CD8-positive, alpha-beta memory T cell (primary cell): Measurements from ENCODE around the gene NLK. TPM values are rescaled to one million over a fixed set of nuclear protein-coding genes. Genes with fewer than 3 reads are reported as not detected.
"Not testable (repeated sequence)": the region's sequence is repeated elsewhere in the genome, so short reads cannot be mapped to it uniquely, and the experiment has no call there.

ENCODE experiments used
- CTCF ChIA-PET: fragments of 350-600 bp; sonication (Branson Sonifier 250); formaldehyde crosslinking; loops from one replicate; lab custom pipeline; 2021; ENCODE audit warnings: antibody characterized with exemption; lab: Charles Lee
- POLR2A ChIA-PET: fragments of 350-600 bp; sonication (Branson Sonifier 250); formaldehyde crosslinking; loops from one replicate; lab custom pipeline; 2021; ENCODE audit warnings: antibody characterized with exemption; lab: Charles Lee
- DNase-seq, 5 donors: peaks; one replicate each; pipeline versions ENCODE4 v3.0.0 to v3.0.0-alpha.2; 2020 to 2022; ENCODE audit warnings: mixed read lengths in 1 of 5
- H3K27ac ChIP-seq: one replicate; pipeline ENCODE4 v1.7.0; 2013; ENCODE audit warnings: low read depth, mild to moderate bottlenecking, low read length, moderate library complexity
- H3K27me3 ChIP-seq: 2 replicates; pipeline ENCODE4 v1.7.0; 2013; ENCODE audit warnings: low read length, mild to moderate bottlenecking; ENCODE audit not compliant: insufficient read depth, poor library complexity, severe bottlenecking
- H3K36me3 ChIP-seq: 2 replicates; pipeline ENCODE4 v1.7.0; 2013; ENCODE audit warnings: mild to moderate bottlenecking, low read length, moderate library complexity; ENCODE audit not compliant: insufficient read depth
- H3K4me1 ChIP-seq: 2 replicates; pipeline ENCODE4 v1.7.0; 2013; ENCODE audit warnings: mild to moderate bottlenecking, low read length, moderate library complexity; ENCODE audit not compliant: insufficient read depth
- H3K4me3 ChIP-seq: 2 replicates; pipeline ENCODE4 v1.7.0; 2013; ENCODE audit warnings: mild to moderate bottlenecking, low read length
- H3K9me3 ChIP-seq: 2 replicates; pipeline ENCODE4 v1.7.0; 2013; ENCODE audit warnings: mild to moderate bottlenecking, low read length
- H3K27ac Mint-ChIP-seq, 8 donors: one replicate each; pipeline ENCODE4 v1.8.0; 2020 to 2021; ENCODE audit warnings: mixed read lengths in 8 of 8, mild to moderate bottlenecking in 6 of 8, inconsistent platforms in 3 of 8, moderate library complexity in 3 of 8
- H3K27me3 Mint-ChIP-seq, 2 donors: one replicate each; pipeline ENCODE4 v1.8.0; 2020 to 2021; ENCODE audit warnings: mixed read lengths in 2 of 2, mild to moderate bottlenecking in 1 of 2, moderate library complexity in 1 of 2
- H3K36me3 Mint-ChIP-seq, 3 donors: one replicate each; pipeline ENCODE4 v1.8.0; 2020 to 2021; ENCODE audit warnings: mixed read lengths in 3 of 3, inconsistent platforms in 1 of 3, mild to moderate bottlenecking in 1 of 3
- H3K4me1 Mint-ChIP-seq, 3 donors: one replicate each; pipeline ENCODE4 v1.8.0; 2020 to 2021; ENCODE audit warnings: mixed read lengths in 3 of 3, inconsistent platforms in 1 of 3, mild to moderate bottlenecking in 1 of 3
- H3K4me3 Mint-ChIP-seq, 7 donors: one replicate each; pipeline ENCODE4 v1.8.0; 2020 to 2021; ENCODE audit warnings: mixed read lengths in 7 of 7, mild to moderate bottlenecking in 6 of 7, moderate library complexity in 4 of 7, inconsistent platforms in 2 of 7
- H3K9me3 Mint-ChIP-seq, 5 donors: one replicate each; pipeline ENCODE4 v1.8.0; 2020 to 2022; ENCODE audit warnings: mixed read lengths in 5 of 5, mild to moderate bottlenecking in 3 of 5, moderate library complexity in 2 of 5, inconsistent platforms in 1 of 5
- polyA plus RNA-seq: library from polyadenylated mRNA; unstranded; fragments of 300-500 nt; fragmentation: Illumina TruSeq; gene quantifications from one replicate; pipeline ENCODE4 v1.2.3, GENCODE V29; 2021
- total RNA-seq, 2 experiments: library from RNA; stranded (reverse); gene quantifications; one replicate each; pipeline ENCODE4 v1.2.3, GENCODE V29; 2021

Gene NLK
- total and polyA plus RNA-seq, 3 experiments from 2014 or later: 1.7 to 12.8 (median 12.0) TPM

DNA sequence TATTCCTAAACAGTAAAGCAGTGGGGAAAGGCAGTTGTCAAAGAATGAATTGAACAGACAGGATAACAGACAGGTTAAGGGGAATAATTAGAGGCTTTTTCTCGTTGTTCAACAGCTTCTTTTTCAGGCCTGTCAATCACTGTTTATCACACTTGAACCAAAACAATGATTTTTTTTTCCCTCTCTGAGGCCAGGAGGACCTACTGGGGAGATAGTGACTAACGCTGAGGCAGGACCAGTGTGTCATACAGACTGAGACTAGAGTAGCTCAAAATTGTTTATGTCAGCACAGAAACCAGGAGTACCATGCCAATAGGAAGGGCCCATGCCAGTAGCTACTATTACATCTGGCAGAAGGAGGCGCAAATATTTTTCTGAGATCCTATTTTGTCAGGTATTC is 41.3 kb upstream of the NLK start:
- H3K27ac ChIP-seq: no peak overlapping the region
- no peaks in the 10 kb centered on the region for H3K4me1 Mint-ChIP-seq
- POLR2A ChIA-PET: no interaction called here
- no peak overlapping the region for H3K4me3 Mint-ChIP-seq
- peaks cover 0 to 2% (median 0%) of the 10 kb centered on the region in 5 donors for H3K9me3 Mint-ChIP-seq
- H3K36me3 Mint-ChIP-seq: no peaks in the 10 kb centered on the region
- DNase-seq: no peak
- no peaks in the 10 kb centered on the region for H3K9me3 ChIP-seq
- no peaks in the 10 kb centered on the region for H3K27me3 ChIP-seq
- H3K27me3 Mint-ChIP-seq: peaks cover 6 to 11% of the 10 kb centered on the region in 2 donors
- no peak overlapping the region for H3K27ac Mint-ChIP-seq
- H3K4me1 ChIP-seq: no peaks in the 10 kb centered on the region
- H3K36me3 ChIP-seq: no peaks in the 10 kb centered on the region
- H3K4me3 ChIP-seq: no peak overlapping the region
- CTCF ChIA-PET: interaction anchor here (1.1 kb wide), 1 partner anchor 10 kb away, joined by 3 read pairs; no protein-coding TSS in a partner anchor

DNA sequence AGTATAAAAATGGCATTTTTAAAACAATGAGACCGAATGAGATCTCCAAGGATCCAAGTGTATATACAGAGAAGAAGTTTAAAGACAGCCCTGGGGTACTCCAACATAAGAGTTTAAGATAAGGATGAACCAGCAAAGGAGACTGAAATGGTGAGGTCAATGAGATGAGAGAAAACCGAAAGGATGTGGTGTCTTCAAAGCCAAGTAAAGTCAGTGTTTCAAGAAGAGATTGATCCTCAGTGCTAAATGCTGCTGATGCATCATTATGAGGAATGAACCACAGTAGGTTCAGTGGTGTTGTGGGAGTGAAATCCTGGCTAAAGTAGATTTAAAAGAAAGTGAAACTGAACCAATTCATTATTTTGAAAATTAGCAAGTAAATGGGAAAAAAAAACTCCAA is 38.1 kb upstream of the NLK start:
- POLR2A ChIA-PET: no interaction called here
- H3K9me3 Mint-ChIP-seq: no peaks in the 10 kb centered on the region
- Histone ChIP-seq H3K4me1 (no peaks in the 10 kb centered on the region), H3K27me3 (no peaks in the 10 kb centered on the region), H3K36me3 (no peaks in the 10 kb centered on the region), H3K27ac (no peak overlapping the region), H3K9me3 (no peaks in the 10 kb centered on the region), H3K4me3 (no peak overlapping the region)
- no peaks in the 10 kb centered on the region for H3K36me3 Mint-ChIP-seq
- peak in 1 of 5 donors; percentile 31 for DNase-seq
- CTCF ChIA-PET: no interaction called here
- H3K27ac Mint-ChIP-seq: no peak overlapping the region
- H3K4me1 Mint-ChIP-seq: no peaks in the 10 kb centered on the region
- no peak overlapping the region for H3K4me3 Mint-ChIP-seq
- peaks cover 9% of the 10 kb centered on the region in 2 donors for H3K27me3 Mint-ChIP-seq

DNA sequence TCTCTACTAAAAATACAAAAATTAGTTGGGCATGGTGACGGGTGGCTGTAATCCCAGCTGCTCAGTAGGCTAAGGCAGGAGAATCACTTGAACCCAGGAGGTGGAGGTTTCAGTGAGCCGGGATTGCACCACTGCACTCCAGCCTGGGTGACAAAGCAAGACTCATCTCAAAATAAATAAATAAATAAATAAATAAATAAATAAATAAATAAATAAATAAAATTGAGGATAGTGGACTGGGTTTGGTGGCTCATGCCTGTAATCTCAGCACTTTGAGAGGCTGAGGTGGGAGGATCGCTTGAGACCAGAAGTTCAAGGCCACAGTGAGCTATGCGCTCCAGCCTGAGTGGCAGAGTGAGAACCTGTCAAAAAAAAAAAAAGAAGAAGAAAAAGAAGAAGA is 34.6 kb upstream of the NLK start:
- not testable (repeated sequence) for H3K9me3 ChIP-seq, H3K27ac Mint-ChIP-seq

DNA sequence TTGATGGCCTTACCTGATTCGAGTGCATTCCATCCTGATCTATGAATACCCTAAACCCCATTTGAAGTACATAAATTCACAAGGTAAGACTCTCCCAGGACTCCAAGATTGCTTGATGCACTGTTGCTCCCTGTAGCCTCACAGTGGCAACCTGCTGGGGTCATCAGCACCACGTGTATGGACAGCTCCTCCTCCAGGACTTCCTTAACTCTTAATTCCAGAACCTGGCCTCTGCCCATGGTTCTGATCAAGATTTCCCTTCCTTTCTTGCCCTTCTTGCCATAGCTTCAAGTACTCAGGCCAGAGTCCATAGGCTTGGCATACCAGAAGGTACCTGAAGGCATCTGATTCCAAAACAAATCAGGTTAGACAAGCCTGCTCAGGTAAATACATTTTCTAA is 34.0 kb upstream of the NLK start:
- Mint-ChIP-seq H3K9me3 (no peaks in the 10 kb centered on the region), H3K4me1 (no peaks in the 10 kb centered on the region), H3K4me3 (no peak overlapping the region), H3K36me3 (no peaks in the 10 kb centered on the region), H3K27me3 (peaks cover 9 to 16% of the 10 kb centered on the region in 2 donors), H3K27ac (no peak overlapping the region)
- DNase-seq: peak in 1 of 5 donors; percentile 39
- Histone ChIP-seq H3K4me3 (no peak overlapping the region), H3K4me1 (no peaks in the 10 kb centered on the region), H3K36me3 (no peaks in the 10 kb centered on the region), H3K27ac (no peak overlapping the region), H3K27me3 (no peaks in the 10 kb centered on the region), H3K9me3 (no peaks in the 10 kb centered on the region)
- CTCF ChIA-PET: no interaction called here
- POLR2A ChIA-PET: no interaction called here

More for the DNA sequence above, 34.6 kb upstream of the NLK start:
- POLR2A ChIA-PET, H3K36me3 Mint-ChIP-seq, H3K36me3 ChIP-seq, H3K4me3 ChIP-seq, DNase-seq, H3K9me3 Mint-ChIP-seq, H3K27me3 ChIP-seq, H3K4me3 Mint-ChIP-seq, H3K27ac ChIP-seq, CTCF ChIA-PET, H3K4me1 ChIP-seq, H3K4me1 Mint-ChIP-seq: not testable (repeated sequence)
- peaks cover 9 to 16% of the 10 kb centered on the region in 2 donors for H3K27me3 Mint-ChIP-seq

DNA sequence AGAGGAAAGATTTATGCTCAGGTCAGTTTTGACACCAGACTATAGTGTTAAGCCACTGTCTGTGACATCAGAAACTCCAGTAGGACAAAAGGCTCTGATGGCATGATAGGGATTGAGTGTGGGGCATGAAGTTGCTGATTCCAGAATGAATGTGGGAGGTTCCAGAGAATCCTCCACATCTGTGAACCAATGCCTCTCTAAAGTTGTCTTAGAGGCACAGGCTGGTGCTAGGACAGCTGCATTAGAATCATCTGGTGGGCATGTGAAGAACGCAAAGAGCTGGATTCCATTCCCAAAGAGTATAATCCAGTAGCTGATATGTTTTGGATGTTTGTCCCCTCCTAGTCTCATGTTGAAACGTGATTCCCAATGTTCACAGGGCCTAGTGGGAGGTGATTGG is 32.1 kb upstream of the NLK start:
- H3K27me3 Mint-ChIP-seq: peaks cover 9 to 16% of the 10 kb centered on the region in 2 donors
- no peaks in the 10 kb centered on the region for H3K36me3 Mint-ChIP-seq
- ChIA-PET POLR2A (no interaction called here), CTCF (no interaction called here)
- no peak for DNase-seq
- no peaks in the 10 kb centered on the region for H3K4me1 ChIP-seq
- no peak overlapping the region for H3K27ac ChIP-seq
- no peak overlapping the region for H3K4me3 ChIP-seq
- no peak overlapping the region for H3K27ac Mint-ChIP-seq
- H3K4me3 Mint-ChIP-seq: no peak overlapping the region
- H3K9me3 Mint-ChIP-seq: no peaks in the 10 kb centered on the region
- H3K27me3 ChIP-seq: no peaks in the 10 kb centered on the region
- no peaks in the 10 kb centered on the region for H3K9me3 ChIP-seq
- H3K36me3 ChIP-seq: no peaks in the 10 kb centered on the region
- H3K4me1 Mint-ChIP-seq: no peaks in the 10 kb centered on the region

DNA sequence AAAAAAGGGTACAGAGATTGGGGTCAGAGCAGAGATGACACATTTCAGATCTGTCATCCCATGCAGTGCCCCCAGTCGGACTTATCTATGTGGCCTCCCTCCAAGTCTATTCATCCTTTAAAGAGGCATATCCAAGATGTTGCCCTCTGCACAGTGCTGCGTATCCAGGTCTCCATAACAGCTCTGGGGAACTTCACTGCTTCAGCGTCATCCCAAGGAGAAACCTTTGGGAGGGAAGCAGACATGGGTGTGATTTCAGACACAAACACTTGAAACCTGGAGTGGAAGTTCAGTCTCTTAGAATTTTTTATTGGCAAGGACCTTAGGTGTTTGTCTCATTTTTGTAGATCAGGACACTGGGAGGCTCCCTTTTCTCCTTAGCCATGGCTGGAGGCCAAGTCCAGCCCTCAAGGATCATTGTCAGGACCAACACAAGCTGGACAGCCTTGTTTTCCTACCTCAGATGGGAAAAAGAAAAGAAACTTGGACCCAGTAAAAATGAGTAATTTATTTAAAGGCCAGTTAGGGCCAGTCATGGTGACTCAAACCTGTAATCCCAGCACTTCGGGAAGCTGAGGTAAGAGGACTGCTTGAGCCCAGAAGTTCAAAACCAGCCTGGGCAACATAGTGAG is 23.9 kb upstream of the NLK start:
- no peaks in the 10 kb centered on the region for H3K36me3 ChIP-seq
- no peak overlapping the region for H3K27ac Mint-ChIP-seq
- H3K4me1 ChIP-seq: no peaks in the 10 kb centered on the region
- H3K36me3 Mint-ChIP-seq: no peaks in the 10 kb centered on the region
- H3K4me3 ChIP-seq: no peak overlapping the region
- no peak overlapping the region for H3K27ac ChIP-seq
- H3K9me3 ChIP-seq: no peaks in the 10 kb centered on the region
- no peaks in the 10 kb centered on the region for H3K27me3 ChIP-seq
- POLR2A ChIA-PET: no interaction called here
- CTCF ChIA-PET: no interaction called here
- H3K4me1 Mint-ChIP-seq: no peaks in the 10 kb centered on the region
- H3K4me3 Mint-ChIP-seq: no peak overlapping the region
- DNase-seq: no peak
- H3K9me3 Mint-ChIP-seq: no peaks in the 10 kb centered on the region
- H3K27me3 Mint-ChIP-seq: peaks cover 15 to 38% of the 10 kb centered on the region in 2 donors

DNA sequence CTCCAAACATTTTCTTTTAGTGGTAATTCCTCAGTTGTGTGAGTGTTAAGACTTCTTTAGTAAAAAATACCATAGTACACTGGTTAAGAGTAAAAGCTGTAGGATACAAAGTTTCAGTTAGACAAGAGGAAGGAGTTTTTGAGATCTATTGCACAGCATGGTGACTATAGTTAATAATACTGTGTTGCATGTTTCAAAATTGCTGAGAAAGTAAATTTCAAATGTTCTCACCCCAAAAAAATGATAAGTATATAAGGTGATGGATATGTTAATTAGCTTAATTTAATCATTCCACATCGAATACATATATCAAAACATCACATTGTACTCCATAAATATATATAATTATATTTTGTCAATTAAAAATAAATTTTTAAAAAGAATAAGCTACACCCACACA is 22.0 kb upstream of the NLK start:
- Mint-ChIP-seq H3K4me3 (no peak overlapping the region), H3K4me1 (no peaks in the 10 kb centered on the region), H3K36me3 (no peaks in the 10 kb centered on the region), H3K9me3 (no peaks in the 10 kb centered on the region), H3K27ac (no peak overlapping the region), H3K27me3 (peaks cover 15 to 39% of the 10 kb centered on the region in 2 donors)
- DNase-seq: no peak
- Histone ChIP-seq H3K4me3 (no peak overlapping the region), H3K9me3 (no peaks in the 10 kb centered on the region), H3K4me1 (no peaks in the 10 kb centered on the region), H3K36me3 (no peaks in the 10 kb centered on the region), H3K27ac (no peak overlapping the region), H3K27me3 (no peaks in the 10 kb centered on the region)
- ChIA-PET CTCF (interaction anchor here (1.0 kb wide), 1 partner anchor 9 kb away, joined by 3 read pairs; no protein-coding TSS in a partner anchor), POLR2A (no interaction called here)

DNA sequence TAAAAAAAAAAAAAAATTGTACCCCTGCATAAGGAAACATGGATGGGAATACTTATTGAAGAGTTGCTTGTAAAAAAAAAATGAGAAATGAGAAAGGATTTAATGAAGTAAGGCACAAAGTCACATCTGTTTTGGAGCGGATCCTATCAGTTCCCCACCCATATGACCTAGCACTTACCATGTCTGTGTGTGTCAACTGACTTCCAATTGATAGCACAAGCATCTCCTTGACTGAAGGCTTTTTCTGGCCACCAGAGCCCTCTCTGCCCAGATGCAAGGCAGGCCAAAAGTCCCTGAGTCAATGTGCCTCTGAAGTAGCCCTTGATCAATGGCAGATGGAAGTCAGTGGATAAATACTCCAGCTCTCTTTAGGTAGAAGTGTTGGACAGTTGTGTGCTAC is 13.4 kb upstream of the NLK start:
- Histone ChIP-seq H3K4me3 (no peak overlapping the region), H3K27me3 (no peaks in the 10 kb centered on the region), H3K36me3 (no peaks in the 10 kb centered on the region), H3K9me3 (no peaks in the 10 kb centered on the region), H3K27ac (no peak overlapping the region), H3K4me1 (no peaks in the 10 kb centered on the region)
- no peak for DNase-seq
- CTCF ChIA-PET: no interaction called here
- H3K27ac Mint-ChIP-seq: no peak overlapping the region
- H3K4me3 Mint-ChIP-seq: no peak overlapping the region
- POLR2A ChIA-PET: interaction anchor here (0.5 kb wide), 1 partner anchor 13 kb away, joined by 3 read pairs; no protein-coding TSS in a partner anchor
- H3K9me3 Mint-ChIP-seq: no peaks in the 10 kb centered on the region
- H3K4me1 Mint-ChIP-seq: peaks cover 0 to 4% (median 2%) of the 10 kb centered on the region in 3 donors
- peaks cover 0 to 2% (median 0%) of the 10 kb centered on the region in 3 donors for H3K36me3 Mint-ChIP-seq
- H3K27me3 Mint-ChIP-seq: peaks cover 3 to 20% of the 10 kb centered on the region in 2 donors
